Measurements from ENCODE around the gene PIP4K2A.
"Not testable (repeated sequence)": the region's sequence is repeated elsewhere in the genome, so short reads cannot be mapped to it uniquely, and the experiment has no call there.

PIP4K2A gene

GRCh38 chr10:22503315-22504088, 210.9 kb downstream of the PIP4K2A start:
- DNase-seq: no peak

- no peak for DNase-seq
Observed at GRCh38 chr10:22501863-22502262, 212.5 kb downstream of the PIP4K2A start.

- DNase-seq: no peak
Observed at GRCh38 chr10:22501413-22501812, 213.0 kb downstream of the PIP4K2A start.

GRCh38 chr10:22500656-22501340, 213.6 kb downstream of the PIP4K2A start:
- no peak for DNase-seq

GRCh38 chr10:22499973-22500372, 214.4 kb downstream of the PIP4K2A start:
- DNase-seq: not testable (repeated sequence)

GRCh38 chr10:22495396-22495795, 219.0 kb downstream of the PIP4K2A start:
- no peak for DNase-seq

- DNase-seq: no peak
Observed at GRCh38 chr10:22494007-22494406, 220.4 kb downstream of the PIP4K2A start.

GRCh38 chr10:22491931-22492615, 222.3 kb downstream of the PIP4K2A start:
- no peak for DNase-seq

- DNase-seq: no peak
Observed at GRCh38 chr10:22491480-22491879, 222.9 kb downstream of the PIP4K2A start.

- DNase-seq: no peak
Observed at GRCh38 chr10:22489975-22490374, 224.4 kb downstream of the PIP4K2A start.

- no peak for DNase-seq
Observed at GRCh38 chr10:22489467-22489866, 224.9 kb downstream of the PIP4K2A start.

- DNase-seq: no peak
Observed at GRCh38 chr10:22486431-22486830, 227.9 kb downstream of the PIP4K2A start.
